NB4 (cell line): ENCODE results near the gene IL17C.

Source experiments
- MYC ChIP-seq: IDR thresholded peaks from 2 replicates; pipeline ENCODE4 v1.6.1; 2011; ENCODE audit warnings: low read depth, low read length
- POLR2A ChIP-seq: IDR thresholded peaks from 2 replicates; pipeline ENCODE4 v1.6.1; 2011; ENCODE audit warnings: mild to moderate bottlenecking; ENCODE audit not compliant: insufficient read length; ENCODE audit errors: extremely low read depth
- TF ChIP-seq, protein P1 (sequence below): IDR thresholded peaks from one replicate; pipeline ENCODE4 v1.5.1; 2012; ENCODE audit warnings: low read depth, low read length
- TF ChIP-seq, protein P2 (sequence below): IDR thresholded peaks from 2 replicates; pipeline ENCODE4 v1.6.1; 2011; ENCODE audit warnings: low read depth, low read length

DNA sequence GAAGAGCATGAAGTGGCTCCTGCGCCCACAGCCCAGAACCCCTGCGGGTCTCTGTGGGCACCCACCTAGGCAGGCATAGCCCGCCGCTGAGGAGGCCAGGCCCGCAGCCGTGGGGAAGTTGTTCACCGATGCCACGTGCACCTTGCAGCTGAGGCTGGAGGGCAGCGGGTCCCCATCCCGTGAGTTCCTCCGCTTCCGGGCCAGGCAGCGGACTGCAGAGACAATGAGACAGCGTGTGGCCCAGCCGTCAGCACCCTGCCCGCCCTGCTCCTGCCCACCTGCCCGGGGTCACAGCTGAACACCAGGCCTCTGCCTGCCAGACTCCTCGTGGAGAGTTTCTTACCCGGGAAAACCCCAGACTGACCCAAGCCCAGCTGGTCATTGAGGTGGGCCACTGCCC is 19.0 kb downstream of the IL17C start:
- TF ChIP-seq, protein P1, sequence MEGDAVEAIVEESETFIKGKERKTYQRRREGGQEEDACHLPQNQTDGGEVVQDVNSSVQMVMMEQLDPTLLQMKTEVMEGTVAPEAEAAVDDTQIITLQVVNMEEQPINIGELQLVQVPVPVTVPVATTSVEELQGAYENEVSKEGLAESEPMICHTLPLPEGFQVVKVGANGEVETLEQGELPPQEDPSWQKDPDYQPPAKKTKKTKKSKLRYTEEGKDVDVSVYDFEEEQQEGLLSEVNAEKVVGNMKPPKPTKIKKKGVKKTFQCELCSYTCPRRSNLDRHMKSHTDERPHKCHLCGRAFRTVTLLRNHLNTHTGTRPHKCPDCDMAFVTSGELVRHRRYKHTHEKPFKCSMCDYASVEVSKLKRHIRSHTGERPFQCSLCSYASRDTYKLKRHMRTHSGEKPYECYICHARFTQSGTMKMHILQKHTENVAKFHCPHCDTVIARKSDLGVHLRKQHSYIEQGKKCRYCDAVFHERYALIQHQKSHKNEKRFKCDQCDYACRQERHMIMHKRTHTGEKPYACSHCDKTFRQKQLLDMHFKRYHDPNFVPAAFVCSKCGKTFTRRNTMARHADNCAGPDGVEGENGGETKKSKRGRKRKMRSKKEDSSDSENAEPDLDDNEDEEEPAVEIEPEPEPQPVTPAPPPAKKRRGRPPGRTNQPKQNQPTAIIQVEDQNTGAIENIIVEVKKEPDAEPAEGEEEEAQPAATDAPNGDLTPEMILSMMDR: no peak
- TF ChIP-seq POLR2A (no peak), MYC (no peak)
- TF ChIP-seq, protein P2, sequence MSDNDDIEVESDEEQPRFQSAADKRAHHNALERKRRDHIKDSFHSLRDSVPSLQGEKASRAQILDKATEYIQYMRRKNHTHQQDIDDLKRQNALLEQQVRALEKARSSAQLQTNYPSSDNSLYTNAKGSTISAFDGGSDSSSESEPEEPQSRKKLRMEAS: no peak
